Neuronal stem cell (in vitro differentiated cells): ENCODE measurements around the gene MACROD1.

Experiments used
- DNase-seq: peaks from one replicate; pipeline ENCODE4 v3.0.0-alpha.2; 2013; ENCODE audit warnings: low spot score
- H2AFZ ChIP-seq: one replicate; pipeline ENCODE4 v1.6.1; 2013; ENCODE audit warnings: mild to moderate bottlenecking, low read length, inconsistent platforms
- H2AK5ac ChIP-seq: 2 replicates; pipeline ENCODE4 v1.6.1; 2013; ENCODE audit warnings: low read depth, mild to moderate bottlenecking, inconsistent platforms, low read length, moderate library complexity, mixed read lengths
- H2BK120ac ChIP-seq: 2 replicates; pipeline ENCODE4 v1.6.1; 2013; ENCODE audit warnings: low read depth, mild to moderate bottlenecking, inconsistent platforms, low read length, moderate library complexity, mixed read lengths
- H2BK12ac ChIP-seq: one replicate; pipeline ENCODE4 v1.6.1; 2013; ENCODE audit warnings: low read length, inconsistent platforms
- H2BK15ac ChIP-seq: 2 replicates; pipeline ENCODE4 v1.6.1; 2013; ENCODE audit warnings: mild to moderate bottlenecking, low read length, inconsistent platforms, mixed read lengths
- H2BK5ac ChIP-seq: one replicate; pipeline ENCODE4 v1.6.1; 2013; ENCODE audit warnings: inconsistent platforms, mild to moderate bottlenecking, low read length, moderate library complexity
- H3K14ac ChIP-seq: one replicate; pipeline ENCODE4 v1.6.1; 2013; ENCODE audit warnings: low read length, inconsistent platforms
- H3K18ac ChIP-seq: 2 replicates; pipeline ENCODE4 v1.6.1; 2013; ENCODE audit warnings: low read length, inconsistent platforms
- H3K23ac ChIP-seq: 2 replicates; pipeline ENCODE4 v1.6.1; 2013; ENCODE audit warnings: low read depth, mild to moderate bottlenecking, mixed read lengths, low read length, inconsistent platforms; ENCODE audit not compliant: poor library complexity
- H3K27ac ChIP-seq: replicated peaks from 3 replicates; pipeline ENCODE4 v1.5.1; 2013; ENCODE audit warnings: low read length, inconsistent platforms
- H3K27me3 ChIP-seq, 3 experiments: 2 replicates each; pipeline ENCODE4 v1.6.1; 2013; ENCODE audit warnings: low read length in 3 of 3, mild to moderate bottlenecking in 2 of 3, inconsistent platforms in 1 of 3, low read depth in 1 of 3, mixed read lengths in 1 of 3, moderate library complexity in 1 of 3; ENCODE audit not compliant: control insufficient read depth in 3 of 3, insufficient read depth in 3 of 3
- H3K36me3 ChIP-seq, 2 donors: replicated peaks in 1 of 2; 2 replicates each; pipeline ENCODE4 v1.6.1; 2013; ENCODE audit warnings: low read length in 2 of 2; ENCODE audit not compliant: control insufficient read depth in 2 of 2, insufficient read depth in 2 of 2
- H3K4ac ChIP-seq: 2 replicates; pipeline ENCODE4 v1.6.1; 2013; ENCODE audit warnings: inconsistent platforms, mild to moderate bottlenecking, low read length, moderate library complexity
- H3K4me1 ChIP-seq, 2 donors: 1 replicate in 1 of 2; 2 replicates in 1 of 2; pipeline ENCODE4 v1.6.1; 2013; ENCODE audit warnings: low read length in 2 of 2, low read depth in 1 of 2; ENCODE audit not compliant: control insufficient read depth in 2 of 2, insufficient read depth in 1 of 2
- H3K4me2 ChIP-seq: one replicate; pipeline ENCODE4 v1.6.1; 2013; ENCODE audit warnings: mild to moderate bottlenecking, low read length, inconsistent platforms; ENCODE audit not compliant: insufficient read depth, poor library complexity, severe bottlenecking
- H3K4me3 ChIP-seq, 2 donors: 2 replicates each; pipeline ENCODE4 v1.5.1; 2013; ENCODE audit warnings: low read length in 2 of 2, mild to moderate bottlenecking in 2 of 2, inconsistent platforms in 1 of 2, moderate library complexity in 1 of 2
- H3K79me1 ChIP-seq: one replicate; pipeline ENCODE4 v1.6.1; 2013; ENCODE audit warnings: low read depth, mild to moderate bottlenecking, inconsistent platforms, low read length, moderate library complexity
- H3K9ac ChIP-seq: one replicate; pipeline ENCODE4 v1.6.1; 2013; ENCODE audit warnings: mild to moderate bottlenecking, low read depth, low read length, inconsistent platforms; ENCODE audit not compliant: poor library complexity
- H3K9me3 ChIP-seq, 2 donors: replicated peaks in 1 of 2; 2 replicates each; pipeline versions ENCODE3 to v1.6.1; 2013; ENCODE audit warnings: low read length in 2 of 2, mild to moderate bottlenecking in 2 of 2, inconsistent platforms in 1 of 2, low read depth in 1 of 2, mixed read lengths in 1 of 2, moderate library complexity in 1 of 2; ENCODE audit not compliant: control insufficient read depth in 2 of 2, insufficient read depth in 1 of 2
- H4K8ac ChIP-seq: one replicate; pipeline ENCODE4 v1.6.1; 2013; ENCODE audit warnings: low read depth, mild to moderate bottlenecking, inconsistent platforms, low read length, moderate library complexity
- H4K91ac ChIP-seq: one replicate; pipeline ENCODE4 v1.6.1; 2013; ENCODE audit warnings: low read length, low read depth, mild to moderate bottlenecking, inconsistent platforms; ENCODE audit not compliant: poor library complexity
- WGBS, 2 donors: extraction: QIAGEN DNeasy Blood & Tissue Kit; methylation state at CpG; one replicate each; pipeline ENCODE4 v1.1.7; 2013; ENCODE audit warnings: missing lambda C conversion rate in 2 of 2, mixed read lengths in 1 of 2; ENCODE audit not compliant: insufficient read length in 2 of 2, insufficient replicate concordance in 1 of 2; ENCODE audit errors: extremely low coverage in 2 of 2; 5-methylcytosine and 5-hydroxymethylcytosine counted together

The MACROD1 gene

DNA sequence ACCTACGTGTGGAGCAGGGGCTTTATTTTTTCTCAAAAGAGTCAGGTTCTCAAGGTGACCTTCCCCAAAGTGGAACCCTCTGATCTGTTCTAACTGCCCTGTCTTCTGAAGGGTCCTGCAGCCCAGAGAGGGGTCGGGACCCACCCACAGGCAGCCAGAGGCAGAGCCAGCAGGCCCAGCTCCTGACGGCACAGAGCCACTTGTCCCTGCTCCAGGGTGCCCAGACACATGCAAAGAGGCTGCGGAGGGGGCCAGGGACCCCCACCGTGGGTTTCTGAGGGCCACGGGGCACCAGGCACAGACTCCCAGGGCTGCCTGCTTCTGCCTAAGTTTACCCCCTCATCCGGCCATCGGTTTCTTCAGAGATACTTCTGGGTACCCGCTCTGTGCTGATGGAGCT is 93.0 kb downstream of the MACROD1 start:
- WGBS, 2 donors = no CpG with 5 or more reads among the region's 9 CpGs
- no peak for DNase-seq
- Histone ChIP-seq H4K91ac (no peak overlapping the region), H3K4ac (no peak overlapping the region), H3K4me1 (peaks cover 25 to 31% of the 10 kb centered on the region in 2 donors), H3K36me3 (no peaks in the 10 kb centered on the region), H2AK5ac (peak overlapping the region; percentile 13), H3K14ac (no peak overlapping the region), H2BK120ac (no peak overlapping the region), H2AFZ (no peak overlapping the region), H2BK15ac (no peak overlapping the region), H3K27me3 (no peaks in the 10 kb centered on the region), H3K18ac (peak overlapping the region; percentile 25), H3K27ac (no peak overlapping the region), H4K8ac (no peak overlapping the region), H2BK12ac (no peak overlapping the region), H3K79me1 (no peaks in the 10 kb centered on the region), H3K4me3 (no peak overlapping the region), H3K9me3 (no peaks in the 10 kb centered on the region), H3K4me2 (no peak overlapping the region), H3K23ac (no peak overlapping the region), H3K9ac (peak overlapping the region; percentile 5), H2BK5ac (peak overlapping the region; percentile 99)

DNA sequence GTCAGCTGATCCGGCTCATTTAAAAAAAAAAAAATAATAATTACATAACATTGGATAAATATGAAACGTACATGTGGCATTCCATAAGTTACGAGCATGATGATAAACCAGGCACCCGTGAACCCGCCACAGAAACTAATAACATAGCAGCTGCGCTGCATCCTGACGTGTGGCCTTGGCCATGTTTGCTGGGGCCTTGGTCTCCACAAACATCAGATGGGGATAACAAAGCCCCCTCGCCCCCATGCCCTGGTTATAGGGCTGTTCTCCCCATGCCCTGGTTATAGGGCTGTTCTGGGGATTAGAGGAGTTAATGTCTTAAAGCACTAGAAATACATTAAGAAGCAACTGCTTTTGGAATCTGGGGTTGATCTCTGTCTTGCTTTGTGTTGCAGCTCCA is 93.5 kb downstream of the MACROD1 start:
- Histone ChIP-seq H3K4ac (no peak overlapping the region), H3K4me3 (no peak overlapping the region), H3K23ac (no peak overlapping the region), H3K36me3 (no peaks in the 10 kb centered on the region), H3K27me3 (no peaks in the 10 kb centered on the region), H4K91ac (no peak overlapping the region), H3K9me3 (no peaks in the 10 kb centered on the region), H2BK120ac (no peak overlapping the region), H3K18ac (no peak overlapping the region), H3K4me2 (no peak overlapping the region), H2BK5ac (peak overlapping the region; percentile 99), H2AFZ (no peak overlapping the region), H3K9ac (no peak overlapping the region), H2BK12ac (no peak overlapping the region), H3K14ac (no peak overlapping the region), H3K27ac (no peak overlapping the region), H2BK15ac (no peak overlapping the region), H3K4me1 (peaks cover 29 to 33% of the 10 kb centered on the region in 2 donors), H3K79me1 (no peaks in the 10 kb centered on the region), H2AK5ac (peak overlapping the region; percentile 96), H4K8ac (no peak overlapping the region)
- WGBS, 2 donors = no CpG with 5 or more reads among the region's 8 CpGs
- no peak for DNase-seq

DNA sequence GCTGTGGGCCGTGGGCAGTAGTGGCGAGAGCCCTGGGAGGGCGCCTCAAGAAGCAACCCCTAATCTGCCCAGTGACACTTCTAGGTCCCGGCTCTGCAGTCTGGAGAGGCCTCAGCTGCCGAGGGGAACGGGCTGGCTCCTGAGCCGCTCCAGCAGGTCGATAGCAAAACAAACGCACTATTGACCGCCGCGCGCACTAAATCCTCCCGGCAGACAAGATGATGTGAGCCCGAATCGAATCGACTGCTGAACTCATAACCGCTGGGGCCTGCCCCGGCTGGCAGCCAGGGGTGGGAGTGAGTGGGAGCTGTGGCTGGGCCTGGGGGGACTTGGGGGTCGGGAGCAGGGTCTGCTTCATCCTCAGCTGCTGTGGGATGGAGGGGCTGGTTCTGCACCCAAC is 94.1 kb downstream of the MACROD1 start:
- peak overlapping the region; percentile 34 for H2BK120ac ChIP-seq
- WGBS, 2 donors = no CpG with 5 or more reads among the region's 20 CpGs
- no peak overlapping the region for H2AFZ ChIP-seq
- peaks cover 30 to 35% of the 10 kb centered on the region in 2 donors for H3K4me1 ChIP-seq
- H3K9me3 ChIP-seq = no peaks in the 10 kb centered on the region
- peak overlapping the region; percentile 7 for H4K8ac ChIP-seq
- H3K27ac ChIP-seq = no peak overlapping the region
- H2BK15ac ChIP-seq = peak overlapping the region; percentile 59
- peak overlapping the region; percentile 96 for H3K4ac ChIP-seq
- H3K36me3 ChIP-seq = no peaks in the 10 kb centered on the region
- no peak for DNase-seq
- H3K27me3 ChIP-seq = no peaks in the 10 kb centered on the region
- H2BK12ac ChIP-seq = peak overlapping the region; percentile 99
- no peak overlapping the region for H3K23ac ChIP-seq
- H3K14ac ChIP-seq = no peak overlapping the region
- no peaks in the 10 kb centered on the region for H3K79me1 ChIP-seq
- H3K4me2 ChIP-seq = no peak overlapping the region
- peak overlapping the region; percentile 96 for H2AK5ac ChIP-seq
- no peak overlapping the region for H3K4me3 ChIP-seq
- H2BK5ac ChIP-seq = peak overlapping the region; percentile 99
- no peak overlapping the region for H3K9ac ChIP-seq
- peak overlapping the region; percentile 91 for H3K18ac ChIP-seq
- H4K91ac ChIP-seq = no peak overlapping the region

DNA sequence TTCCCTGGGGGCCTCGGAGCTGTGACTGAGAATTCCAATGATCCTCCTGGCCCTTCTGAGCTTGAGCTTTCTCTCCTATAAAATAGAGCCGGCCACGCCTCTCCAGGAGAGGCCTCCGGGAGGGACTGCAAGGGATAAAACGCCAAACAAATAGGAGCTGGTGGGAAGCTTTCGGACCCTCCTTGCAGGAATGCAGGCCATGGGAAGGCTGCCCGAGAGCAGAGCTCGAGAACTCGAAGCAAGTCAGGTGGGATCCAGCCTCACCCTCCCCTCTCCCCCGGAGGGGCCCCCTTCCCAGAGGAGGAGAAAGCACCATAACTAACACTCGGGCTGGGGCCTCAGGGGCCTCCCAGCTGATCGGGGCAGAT is 95.6 kb downstream of the MACROD1 start:
- WGBS, 2 donors = no CpG with 5 or more reads among the region's 12 CpGs
- DNase-seq = peak; percentile 59
- H3K4ac ChIP-seq = no peak overlapping the region
- H2BK120ac ChIP-seq = no peak overlapping the region
- peak overlapping the region; percentile 100 for H2AK5ac ChIP-seq
- no peaks in the 10 kb centered on the region for H3K27me3 ChIP-seq
- no peak overlapping the region for H3K4me3 ChIP-seq
- H3K18ac ChIP-seq = no peak overlapping the region
- peak overlapping the region; percentile 34 for H3K4me2 ChIP-seq
- H4K91ac ChIP-seq = no peak overlapping the region
- H2BK12ac ChIP-seq = no peak overlapping the region
- H3K9ac ChIP-seq = no peak overlapping the region
- no peak overlapping the region for H3K23ac ChIP-seq
- no peaks in the 10 kb centered on the region for H3K79me1 ChIP-seq
- no peaks in the 10 kb centered on the region for H3K36me3 ChIP-seq
- no peaks in the 10 kb centered on the region for H3K9me3 ChIP-seq
- H2AFZ ChIP-seq = no peak overlapping the region
- H2BK15ac ChIP-seq = no peak overlapping the region
- H3K4me1 ChIP-seq = peaks cover 33 to 35% of the 10 kb centered on the region in 2 donors
- no peak overlapping the region for H3K14ac ChIP-seq
- H2BK5ac ChIP-seq = peak overlapping the region; percentile 99
- H3K27ac ChIP-seq = peak overlapping the region; percentile 85
- no peak overlapping the region for H4K8ac ChIP-seq
